Measurements from ENCODE around the gene LPCAT4.

LPCAT4 gene

DNA sequence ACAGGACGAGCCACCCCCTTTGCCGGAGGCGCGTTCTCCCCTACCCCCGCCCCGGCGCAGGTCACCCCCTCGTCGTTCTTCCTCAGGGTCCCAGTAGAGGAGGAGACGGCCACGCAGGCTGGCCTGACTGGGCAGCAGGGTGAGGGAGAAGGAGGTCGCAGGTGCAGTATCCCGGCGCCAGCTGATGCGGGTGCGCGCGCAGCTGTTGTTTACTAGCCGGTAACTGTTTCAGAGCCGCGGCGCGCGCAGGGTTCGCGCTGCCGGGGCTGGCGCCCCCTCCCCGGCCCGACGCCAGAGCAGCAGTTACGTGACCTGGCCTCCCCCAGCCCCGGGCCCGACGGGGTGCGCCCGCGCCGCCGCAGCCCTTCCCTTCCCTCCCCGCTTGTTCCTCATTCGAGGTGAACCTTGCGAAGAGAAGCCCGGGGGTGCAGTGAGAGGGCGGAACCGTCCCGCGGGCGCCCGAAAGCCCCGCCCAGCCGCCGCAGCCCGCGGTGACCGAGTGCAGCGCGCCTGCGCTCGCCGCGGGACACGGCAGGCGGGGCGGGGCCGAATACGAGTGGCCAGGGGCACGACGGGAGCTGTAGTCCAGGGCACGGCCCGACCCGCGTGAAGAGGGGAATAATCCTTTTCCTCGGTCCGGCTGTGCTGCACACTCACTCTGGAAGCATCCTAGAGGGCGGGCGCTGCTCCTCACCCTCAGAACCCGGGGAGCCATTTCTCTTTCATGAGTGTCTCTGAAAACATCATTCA is 29.3 kb downstream of the LPCAT4 start, which contains the start of gene SLC12A6:
SLC12A6 (minus strand) TSS at position 225 of the 750 bp plus-strand sequence. CDS start 1,101 bp downstream, outside the sequence.
- peak; percentile 87 to 89 for DNase-seq (ENCODE audit: low read depth in 2 of 2)

DNA sequence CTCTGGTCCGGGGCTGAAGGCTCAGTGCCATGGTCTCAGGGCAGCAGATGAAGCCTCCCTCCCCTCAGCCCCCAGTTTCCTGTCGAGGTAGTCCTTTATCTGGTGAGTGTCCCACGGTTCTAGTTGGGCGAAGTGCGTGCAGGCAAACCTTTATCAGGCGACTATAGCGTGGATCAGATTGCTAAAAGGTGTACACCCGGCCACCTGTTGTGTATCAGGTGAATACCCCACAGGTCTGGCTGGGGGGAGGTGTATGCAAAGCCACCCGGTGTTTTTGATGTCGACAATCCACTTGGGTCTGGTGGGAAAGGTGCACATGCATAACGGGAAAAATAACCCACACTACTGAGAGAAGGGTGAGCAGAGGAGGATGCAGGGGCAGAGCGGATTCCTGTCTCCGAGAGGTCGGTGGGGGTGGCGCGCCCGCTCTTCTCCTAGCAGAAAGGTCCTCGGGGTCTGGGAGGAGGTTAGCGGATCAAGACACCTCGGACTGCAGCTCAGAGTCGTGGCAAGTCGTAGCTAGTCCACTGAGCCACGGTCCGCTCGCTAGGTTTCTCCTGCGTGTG is 29.9 kb downstream of the LPCAT4 start:
- DNase-seq (ENCODE audit: low read depth in 2 of 2) = no peak

DNA sequence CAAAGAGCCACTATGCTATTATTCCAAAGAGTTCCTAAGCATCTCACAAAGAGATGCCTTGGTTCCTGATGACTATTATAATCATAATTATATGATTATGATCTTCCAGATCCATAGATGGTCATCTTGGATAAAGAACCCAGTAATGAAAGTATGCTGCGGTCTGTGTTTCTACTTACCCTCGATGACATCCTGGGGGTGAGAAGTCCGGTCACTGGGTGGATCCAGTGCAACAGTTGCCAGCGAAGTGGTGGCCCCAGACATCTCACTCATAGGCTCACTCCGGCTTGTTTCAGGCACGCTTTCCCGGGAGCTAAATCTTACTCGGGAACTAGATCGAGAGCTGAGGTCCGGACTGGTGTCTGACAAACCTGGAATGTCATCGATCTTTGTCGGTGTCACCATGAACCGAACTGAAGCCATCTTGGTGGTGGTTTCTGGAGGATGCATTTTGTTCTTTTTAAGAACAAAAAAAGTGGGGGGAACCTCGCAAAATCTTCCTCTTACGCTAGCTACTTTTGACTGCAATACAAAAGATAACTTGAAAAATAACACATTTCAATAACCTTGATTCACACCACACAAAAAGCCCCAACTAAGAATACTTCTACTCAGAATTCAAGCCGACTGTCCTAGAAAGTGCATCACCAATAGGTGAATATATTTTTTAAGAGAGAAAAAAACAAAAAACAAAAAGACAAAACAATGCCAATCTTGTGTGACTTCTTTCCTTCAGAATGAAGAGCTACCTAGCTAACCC is 30.6 kb downstream of the LPCAT4 start:
- DNase-seq (ENCODE audit: low read depth in 2 of 2) = no peak

DNA sequence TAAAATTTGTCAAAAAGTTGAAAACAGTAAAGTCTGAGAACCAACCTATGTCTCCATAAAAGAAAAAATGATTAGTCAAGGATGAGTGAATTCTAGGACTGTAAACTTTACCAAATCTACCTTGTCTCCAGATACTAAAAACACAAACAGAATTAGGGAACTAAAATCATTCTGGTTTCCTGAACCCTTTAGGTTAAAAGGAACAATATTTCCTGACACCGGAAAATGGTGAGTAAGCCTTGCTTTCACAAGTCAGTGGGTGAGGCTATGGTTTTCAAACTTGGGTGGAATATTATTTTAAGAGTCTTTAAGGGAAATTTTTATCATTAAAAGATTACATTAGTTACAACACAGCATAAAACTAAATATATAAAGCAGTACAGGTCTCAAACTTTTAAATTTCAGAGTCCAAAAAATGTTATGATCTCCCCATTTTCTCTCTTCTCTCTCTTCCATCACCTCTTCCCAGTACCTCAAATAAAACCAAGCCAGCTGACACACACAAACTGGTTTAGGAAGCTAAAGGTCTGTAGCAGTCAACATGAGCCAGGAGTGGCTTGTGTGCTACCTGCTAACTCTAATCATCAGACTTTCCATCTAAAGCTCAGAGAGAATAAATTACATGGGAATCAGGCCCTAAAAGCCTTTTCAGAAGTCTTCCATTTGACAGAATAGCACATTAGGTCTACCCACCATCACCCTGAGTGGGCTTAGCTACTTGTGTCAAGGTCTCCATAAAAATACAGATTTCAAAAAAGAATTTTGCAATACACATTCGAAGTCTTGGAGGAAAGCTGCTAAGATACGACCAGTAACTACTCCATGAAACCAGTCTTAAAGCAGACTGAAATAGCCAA is 31.6 kb downstream of the LPCAT4 start:
- DNase-seq (ENCODE audit: low read depth in 2 of 2) = no peak

DNA sequence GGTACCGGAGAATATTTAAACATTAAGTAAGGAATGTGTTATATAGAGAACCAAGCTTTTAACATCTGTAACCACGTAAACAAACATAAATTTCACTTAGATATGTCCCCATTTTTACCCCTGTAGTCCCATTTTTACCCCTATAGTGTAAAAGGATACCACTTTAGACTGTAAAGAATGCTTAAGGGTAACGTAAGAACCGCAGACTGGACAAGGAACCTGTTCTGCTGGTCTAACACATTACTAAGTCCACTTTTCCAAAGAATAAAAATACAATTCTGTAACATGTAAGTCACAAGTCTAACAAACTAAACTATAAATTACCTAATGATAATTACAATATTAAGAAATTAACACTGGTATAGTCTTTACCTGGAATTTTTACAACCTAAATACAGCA is 32.3 kb downstream of the LPCAT4 start:
- DNase-seq (ENCODE audit: low read depth in 2 of 2) = no peak

DNA sequence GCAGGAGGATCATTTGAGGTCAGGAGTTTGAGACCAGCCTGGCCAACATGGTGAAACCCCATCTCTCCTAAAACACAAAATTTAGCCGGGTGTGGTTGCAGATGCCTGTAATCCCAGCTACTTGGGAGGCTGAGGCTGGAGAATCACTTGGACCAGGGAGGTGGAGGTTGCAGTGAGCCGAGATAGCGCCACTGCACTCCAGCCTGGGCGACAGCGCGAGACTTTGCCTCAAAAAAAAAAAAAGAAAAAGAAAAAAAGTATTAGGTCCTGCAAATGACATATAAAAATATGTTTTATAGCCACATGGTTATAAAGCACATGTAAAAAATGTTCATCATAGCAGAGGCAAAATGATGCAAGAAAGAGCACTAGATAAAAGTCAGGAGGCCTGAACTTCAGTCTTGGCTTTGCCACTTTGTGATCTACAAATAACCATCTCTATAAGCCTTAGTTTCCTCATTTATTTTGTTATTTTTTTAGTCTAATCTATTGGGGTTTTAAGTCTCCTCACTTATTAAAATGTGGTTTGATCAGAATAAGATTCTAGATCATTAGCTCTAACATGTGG is 34.4 kb downstream of the LPCAT4 start:
- no peak for DNase-seq (ENCODE audit: low read depth in 2 of 2)

DNA sequence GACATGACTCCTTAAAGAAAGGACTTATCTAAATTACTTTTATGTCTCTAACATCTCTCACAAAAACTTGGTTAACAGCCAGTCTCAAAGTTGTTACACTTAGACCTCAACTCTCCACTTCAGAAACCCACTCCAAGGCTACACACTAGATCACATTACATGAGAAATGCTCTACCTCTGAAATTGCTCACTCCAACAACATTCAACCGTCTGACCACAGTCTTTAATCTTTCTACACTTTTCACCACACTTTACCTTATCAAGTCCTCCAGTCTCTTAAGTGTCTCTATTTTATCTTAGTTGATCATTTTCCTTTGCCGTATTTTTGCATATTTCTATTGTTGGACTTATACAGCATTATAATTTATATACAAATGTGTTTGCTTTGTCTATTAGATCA is 35.2 kb downstream of the LPCAT4 start:
- DNase-seq (ENCODE audit: low read depth in 2 of 2) = no peak

DNA sequence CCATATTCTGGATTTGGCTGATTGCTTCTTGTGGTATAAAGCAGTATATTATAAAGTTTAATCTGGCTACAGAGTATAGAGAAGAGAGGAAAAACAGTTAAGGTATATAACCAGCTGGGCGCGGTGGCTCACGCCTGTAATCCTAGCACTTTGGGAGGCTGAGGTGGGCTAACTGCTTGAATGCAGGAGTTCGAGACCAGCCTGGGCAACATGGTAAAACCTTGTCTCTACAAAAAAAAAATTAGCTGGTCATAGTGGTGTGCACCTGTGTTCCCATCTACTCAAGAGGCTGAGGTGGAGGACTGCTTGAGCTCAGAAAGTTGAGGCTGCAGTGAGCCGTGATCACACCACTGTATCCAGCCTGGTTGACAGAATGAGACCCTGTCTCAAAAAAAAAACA is 36.7 kb downstream of the LPCAT4 start:
- DNase-seq (ENCODE audit: low read depth in 2 of 2) = no peak

DNA sequence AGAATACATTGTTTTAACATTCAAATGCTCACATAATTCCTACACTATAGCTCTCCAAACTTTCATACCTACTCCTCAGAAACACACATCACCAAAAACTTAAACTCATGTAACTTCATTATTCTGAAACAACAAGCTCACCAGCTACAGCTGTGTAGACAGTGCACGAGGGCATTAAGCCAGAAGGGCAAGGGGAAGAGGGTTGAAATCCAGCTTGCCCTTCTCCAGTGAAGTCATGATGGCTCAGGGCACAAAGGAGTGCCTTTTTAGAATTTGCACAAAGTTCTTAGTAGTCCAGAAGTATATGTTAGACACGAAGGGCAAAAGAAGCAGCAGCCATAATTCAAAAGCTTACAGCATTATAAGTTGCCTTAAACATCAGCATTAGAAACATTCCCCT is 38.0 kb downstream of the LPCAT4 start:
- DNase-seq (ENCODE audit: low read depth in 2 of 2) = no peak

DNA sequence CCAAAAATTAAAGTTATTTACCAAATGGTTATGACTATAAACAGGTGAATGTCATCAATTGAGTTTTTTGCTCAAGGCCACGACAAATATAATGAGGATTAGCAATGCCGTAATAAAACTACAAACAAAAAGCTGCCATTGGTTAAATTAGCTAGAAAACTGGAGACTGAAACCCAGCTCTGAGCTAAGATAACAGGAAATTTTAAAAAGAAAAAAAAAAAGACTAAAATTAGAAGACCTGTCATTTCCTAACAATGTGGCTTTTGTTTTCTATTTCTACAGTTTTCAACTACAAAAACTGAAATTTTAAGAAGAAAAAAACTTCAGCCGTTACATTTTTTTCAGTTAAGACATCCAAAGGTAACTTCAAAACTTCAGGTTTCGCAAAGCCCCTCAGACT is 39.1 kb downstream of the LPCAT4 start:
- no peak for DNase-seq (ENCODE audit: low read depth in 2 of 2)

DNA sequence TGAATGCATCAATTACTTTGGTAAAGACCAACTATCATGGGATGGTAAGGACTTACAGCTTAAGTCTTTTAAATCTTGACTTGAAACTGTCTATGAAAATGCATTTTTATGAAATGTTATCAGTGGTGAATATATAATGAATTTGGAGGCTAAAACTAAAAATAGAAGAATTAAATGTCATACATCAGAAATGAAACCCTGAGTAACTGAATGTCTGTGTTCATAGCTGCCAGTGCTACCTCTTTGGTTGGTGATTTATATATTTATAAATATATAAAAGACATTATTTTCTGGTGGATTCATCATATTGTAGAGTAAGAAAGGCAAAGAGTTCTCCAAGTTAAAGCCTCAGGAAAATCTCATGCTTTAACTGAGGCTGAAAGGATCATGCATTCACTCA is 41.6 kb downstream of the LPCAT4 start:
- no peak for DNase-seq (ENCODE audit: low read depth in 2 of 2)

DNA sequence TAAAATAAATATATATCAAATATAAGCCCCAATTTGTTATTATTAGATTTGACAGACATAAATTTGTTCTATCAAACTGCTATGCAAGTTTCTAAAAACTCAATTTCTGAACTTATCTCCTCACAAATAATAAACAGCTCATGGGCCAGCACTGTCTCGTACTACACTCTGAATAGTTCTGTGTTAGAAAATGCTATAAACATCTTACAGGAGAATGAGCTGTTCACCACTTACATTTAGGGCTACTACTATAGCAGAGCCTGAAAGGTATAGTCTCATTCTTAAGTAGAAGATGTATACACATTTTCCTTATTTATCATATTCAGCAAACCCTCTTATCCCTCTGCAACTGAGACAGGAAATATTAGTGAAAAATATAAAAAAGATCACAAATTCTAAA is 42.1 kb downstream of the LPCAT4 start:
- DNase-seq (ENCODE audit: low read depth in 2 of 2) = no peak

DNA sequence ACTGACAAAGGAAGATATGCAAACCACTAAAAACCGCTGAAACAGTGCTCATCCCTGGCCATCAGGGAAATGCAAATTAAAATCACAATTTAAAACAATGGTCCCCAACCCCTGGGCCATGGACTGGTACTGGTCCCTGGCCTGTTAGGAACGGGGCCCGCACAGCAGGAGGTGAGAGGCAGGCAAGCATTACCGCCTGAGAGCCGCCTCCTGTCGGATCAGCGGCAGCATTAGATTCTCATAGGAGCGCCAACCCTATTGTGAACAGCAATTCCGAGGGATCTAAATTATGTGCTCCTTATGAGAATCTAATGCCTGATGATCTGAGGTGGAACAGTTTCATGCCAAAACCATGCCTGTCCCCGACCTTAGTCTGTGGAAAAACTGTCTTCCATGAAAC is 43.8 kb downstream of the LPCAT4 start:
- DNase-seq (ENCODE audit: low read depth in 2 of 2) = no peak

DNA sequence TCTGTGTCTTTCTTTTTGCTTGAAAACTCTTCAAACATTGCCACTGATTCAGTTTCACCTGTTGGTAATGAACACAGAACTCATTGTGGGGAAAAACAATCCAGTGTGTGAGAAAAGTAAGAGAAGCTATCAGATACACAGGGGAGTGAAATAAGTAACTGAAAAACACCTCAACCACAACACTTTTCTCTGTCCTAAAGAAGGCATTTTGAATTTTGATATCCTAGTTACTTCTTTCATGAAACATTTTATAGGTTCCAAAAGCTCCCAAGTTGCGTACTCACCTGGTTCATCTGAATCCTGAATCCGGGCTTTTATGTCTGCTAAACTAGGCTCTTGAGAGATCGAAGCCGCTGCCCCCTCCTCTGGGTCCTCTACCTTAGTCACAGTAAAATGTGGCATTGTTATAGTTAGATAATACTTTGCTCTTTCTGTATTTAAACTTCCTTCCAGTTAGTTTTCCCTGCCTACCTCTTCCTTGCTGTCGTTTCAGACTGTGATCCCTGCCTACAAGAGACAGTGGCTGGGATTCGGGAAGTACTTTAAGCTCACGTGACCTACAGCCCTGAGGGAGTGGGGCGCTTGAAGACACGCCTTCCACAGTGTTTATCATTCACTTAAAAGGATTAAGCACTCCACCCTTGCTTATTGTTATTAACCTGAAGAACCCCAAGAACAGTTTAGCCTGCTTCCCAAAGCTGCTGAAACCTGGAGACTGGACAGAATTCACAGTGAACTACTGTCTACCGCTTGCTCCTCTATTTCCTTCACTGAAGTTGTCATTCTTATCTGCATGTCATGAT is 48.5 kb downstream of the LPCAT4 start:
- DNase-seq (ENCODE audit: low read depth in 2 of 2) = no peak

DNA sequence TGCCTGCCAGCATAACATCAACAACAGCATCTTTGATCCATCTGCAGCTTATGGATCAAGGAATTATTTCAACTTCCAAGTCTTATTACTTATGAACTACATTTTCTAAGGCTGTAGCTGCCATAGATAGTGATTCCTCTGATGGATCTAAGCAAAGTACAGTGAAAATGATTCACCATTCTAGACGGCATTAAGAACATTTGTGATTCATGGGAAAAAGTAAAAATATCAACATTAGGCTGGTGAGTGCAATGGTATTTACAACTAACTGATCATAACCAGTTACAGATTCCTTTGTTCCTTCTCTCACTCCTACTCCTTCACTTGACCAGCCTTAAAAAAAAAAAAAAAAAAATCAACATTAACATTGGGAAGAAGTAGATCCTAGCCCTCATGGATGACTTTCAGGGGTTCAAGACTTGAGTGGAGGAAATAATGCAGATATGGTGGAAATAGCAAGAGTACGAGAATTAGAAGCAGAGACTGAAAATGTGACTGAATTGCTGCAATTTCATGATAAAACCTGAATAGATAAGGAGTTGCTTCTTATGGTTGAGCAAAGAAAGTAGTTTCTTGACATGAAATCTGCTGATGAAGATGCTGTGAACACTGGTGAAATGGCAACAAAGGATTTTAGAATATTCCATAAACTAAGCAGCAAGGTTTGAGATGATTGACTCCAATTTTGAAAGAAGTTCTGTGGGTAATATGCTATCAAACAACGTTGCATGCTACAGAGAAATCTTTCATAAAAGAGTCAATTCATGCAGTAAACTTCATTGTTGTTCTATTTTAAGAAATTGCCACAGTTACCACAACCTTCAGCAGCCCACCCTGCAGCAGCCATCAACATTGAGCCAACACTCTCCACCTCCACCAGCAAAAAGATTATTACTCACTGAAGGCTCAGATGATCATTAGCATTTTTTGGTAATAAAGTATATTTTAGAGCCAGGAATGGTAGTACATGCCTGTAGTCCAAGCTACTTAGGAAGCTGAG is 52.2 kb downstream of the LPCAT4 start:
- no peak for DNase-seq (ENCODE audit: low read depth in 2 of 2)

DNA sequence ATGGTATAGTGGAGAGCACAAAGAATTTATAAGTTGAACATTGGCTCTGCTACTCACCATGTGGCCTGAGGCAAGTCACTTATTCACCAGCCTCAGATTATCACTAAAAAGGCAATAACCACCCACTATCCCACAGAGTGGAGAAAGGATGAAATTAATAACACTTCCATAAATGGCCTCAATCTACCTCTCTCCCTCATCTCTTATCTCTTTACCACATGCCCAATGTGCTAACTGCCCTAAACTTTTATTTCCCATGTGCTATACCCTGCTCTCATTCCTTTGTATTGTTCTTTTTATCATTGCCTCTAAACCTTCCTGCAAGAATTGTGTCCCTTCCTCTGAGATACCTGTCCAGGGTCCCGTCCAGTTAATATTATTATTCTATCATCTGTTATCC is 55.4 kb downstream of the LPCAT4 start:
- no peak for DNase-seq (ENCODE audit: low read depth in 2 of 2)
